Trophoblast cell (in vitro differentiated cells and primary cell): ENCODE measurements around the gene MOCS3.

Source experiments
- DNase-seq, 2 donors: peaks; one replicate each; pipeline ENCODE4 v3.0.0-alpha.2; 2016
- H2AFZ ChIP-seq: 2 replicates; pipeline ENCODE4 v1.6.1; 2013; ENCODE audit warnings: low read length, moderate library complexity, mild to moderate bottlenecking; ENCODE audit not compliant: insufficient read depth, poor library complexity
- H2AK5ac ChIP-seq: 2 replicates; pipeline ENCODE4 v1.6.1; 2013; ENCODE audit warnings: mild to moderate bottlenecking, low read length
- H2BK120ac ChIP-seq: 2 replicates; pipeline ENCODE4 v1.6.1; 2013; ENCODE audit warnings: low read length, mild to moderate bottlenecking, moderate library complexity; ENCODE audit not compliant: insufficient read depth, poor library complexity
- H2BK12ac ChIP-seq: 2 replicates; pipeline ENCODE4 v1.6.1; 2013; ENCODE audit warnings: mild to moderate bottlenecking, low read length, moderate library complexity
- H2BK5ac ChIP-seq: 2 replicates; pipeline ENCODE4 v1.6.1; 2013; ENCODE audit warnings: low read length, low read depth, moderate library complexity, mild to moderate bottlenecking; ENCODE audit not compliant: poor library complexity
- H3K14ac ChIP-seq: 2 replicates; pipeline ENCODE4 v1.6.1; 2013; ENCODE audit warnings: mild to moderate bottlenecking, low read length
- H3K18ac ChIP-seq: 2 replicates; pipeline ENCODE4 v1.6.1; 2013; ENCODE audit warnings: mild to moderate bottlenecking, low read length
- H3K23ac ChIP-seq: 2 replicates; pipeline ENCODE4 v1.6.1; 2013; ENCODE audit warnings: low read length
- H3K27ac ChIP-seq: 2 replicates; pipeline ENCODE4 v1.5.1; 2013; ENCODE audit warnings: low read depth, mild to moderate bottlenecking, inconsistent platforms, low read length, moderate library complexity
- H3K27me3 ChIP-seq: 2 replicates; pipeline ENCODE4 v1.6.1; 2013; ENCODE audit warnings: inconsistent platforms, mild to moderate bottlenecking, low read length, moderate library complexity; ENCODE audit not compliant: insufficient read depth
- H3K36me3 ChIP-seq, 2 experiments: 1 replicate in 1 of 2; 2 replicates in 1 of 2; pipeline ENCODE4 v1.6.1; 2013; ENCODE audit warnings: low read length in 2 of 2, mild to moderate bottlenecking in 2 of 2, moderate library complexity in 1 of 2; ENCODE audit not compliant: insufficient read depth in 2 of 2, control insufficient read depth in 1 of 2
- H3K4ac ChIP-seq: 2 replicates; pipeline ENCODE4 v1.6.1; 2013; ENCODE audit warnings: low read depth, mild to moderate bottlenecking, low read length, moderate library complexity
- H3K4me1 ChIP-seq, 2 experiments: 1 replicate in 1 of 2; 2 replicates in 1 of 2; pipeline ENCODE4 v1.6.1; 2013; ENCODE audit warnings: low read length in 2 of 2, mild to moderate bottlenecking in 2 of 2, moderate library complexity in 1 of 2; ENCODE audit not compliant: insufficient read depth in 2 of 2, control insufficient read depth in 1 of 2
- H3K4me2 ChIP-seq: 2 replicates; pipeline ENCODE4 v1.6.1; 2013; ENCODE audit warnings: inconsistent platforms, mild to moderate bottlenecking, low read length, moderate library complexity
- H3K4me3 ChIP-seq: 2 replicates; pipeline ENCODE4 v1.5.1; 2013; ENCODE audit warnings: mild to moderate bottlenecking, low read depth, low read length, inconsistent platforms
- H3K79me1 ChIP-seq: one replicate; pipeline ENCODE4 v1.6.1; 2013; ENCODE audit warnings: low read length
- H3K79me2 ChIP-seq: 2 replicates; pipeline ENCODE4 v1.6.1; 2013; ENCODE audit warnings: low read length, mild to moderate bottlenecking; ENCODE audit not compliant: control insufficient read depth, insufficient read depth, poor library complexity
- H3K9ac ChIP-seq: 2 replicates; pipeline ENCODE4 v1.6.1; 2013; ENCODE audit warnings: mild to moderate bottlenecking, low read length
- H3K9me3 ChIP-seq: 2 replicates; pipeline ENCODE4 v1.6.1; 2013; ENCODE audit warnings: low read depth, mild to moderate bottlenecking, control low read depth, inconsistent platforms, low read length; ENCODE audit not compliant: insufficient read depth
- H4K12ac ChIP-seq: 2 replicates; pipeline ENCODE4 v1.6.1; 2013; ENCODE audit warnings: low read depth, mild to moderate bottlenecking, low read length, moderate library complexity
- H4K8ac ChIP-seq: 2 replicates; pipeline ENCODE4 v1.6.1; 2013; ENCODE audit warnings: low read depth, mild to moderate bottlenecking, low read length, moderate library complexity
- H4K91ac ChIP-seq: one replicate; pipeline ENCODE4 v1.6.1; 2013; ENCODE audit warnings: low read depth, mild to moderate bottlenecking, low read length, moderate library complexity
- WGBS: extraction: QIAGEN DNeasy Blood & Tissue Kit; methylation state at CpG from one replicate; pipeline ENCODE4 v1.1.7; 2013; ENCODE audit warnings: missing lambda C conversion rate; ENCODE audit not compliant: insufficient read length, insufficient coverage; ENCODE audit errors: extremely low coverage; 5-methylcytosine and 5-hydroxymethylcytosine counted together

Gene MOCS3

DNA sequence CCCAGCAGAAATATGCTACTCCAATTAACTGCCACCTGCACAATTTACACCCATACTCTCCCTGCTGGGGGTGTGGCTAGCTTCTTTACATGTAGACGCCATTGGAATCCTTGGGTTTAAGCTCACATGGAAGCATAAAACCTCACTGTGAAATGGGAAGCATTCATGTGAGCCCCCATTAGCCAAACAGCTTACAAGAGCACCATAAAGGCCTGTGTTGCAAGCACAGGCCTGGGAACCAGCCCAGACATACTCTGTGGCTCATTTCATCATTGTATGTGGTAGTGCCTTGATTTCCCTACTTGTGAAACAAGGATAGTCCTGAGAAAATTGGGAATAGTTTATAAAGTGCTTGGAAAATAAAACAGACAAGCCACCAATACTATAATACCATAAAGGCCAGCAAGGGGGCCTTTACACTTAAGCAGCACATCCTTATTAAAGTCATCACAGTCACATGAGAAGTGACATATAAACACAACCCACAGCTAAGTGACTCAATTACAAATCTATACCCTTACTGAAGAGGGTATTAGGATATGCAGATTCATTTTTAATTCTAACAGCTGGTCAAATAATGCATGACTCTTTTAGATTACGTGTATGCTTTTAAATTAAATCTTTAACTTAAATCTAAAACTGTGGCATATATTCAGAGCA is 34.2 kb upstream of the MOCS3 start:
- no CpG with 5 or more reads among the region's 2 CpGs for WGBS
- Histone ChIP-seq H3K79me2 (peaks cover 26% of the 10 kb centered on the region), H3K27me3 (no peaks in the 10 kb centered on the region)

DNA sequence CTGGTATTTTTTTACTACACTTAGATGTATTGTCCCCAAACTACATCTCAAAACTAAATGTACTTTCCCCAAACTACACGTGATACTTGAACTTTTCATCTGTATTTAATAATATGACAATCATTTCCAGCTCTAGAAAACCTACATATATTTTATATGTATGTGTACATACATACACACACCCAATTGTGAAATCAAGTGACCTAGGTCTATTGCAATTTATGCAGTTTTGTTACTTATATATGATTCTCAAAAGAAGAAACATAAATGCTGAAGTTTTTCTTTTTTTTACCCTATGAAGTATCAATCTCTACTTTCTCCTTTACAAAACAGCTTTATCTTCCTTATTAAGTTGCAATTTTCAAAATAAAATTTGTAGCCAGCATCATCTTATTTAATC is 32.1 kb upstream of the MOCS3 start:
- H4K8ac ChIP-seq, result no peak overlapping the region
- no peak overlapping the region for H4K12ac ChIP-seq
- peaks cover 11% of the 10 kb centered on the region for H3K79me1 ChIP-seq
- H2BK5ac ChIP-seq, result no peak overlapping the region
- no peak overlapping the region for H2BK12ac ChIP-seq
- H3K4me1 ChIP-seq, result peaks cover 11 to 15% of the 10 kb centered on the region in 2 experiments
- WGBS, result no CpG with 5 or more reads among the region's 1 CpG
- peaks cover 10 to 14% of the 10 kb centered on the region in 2 experiments for H3K36me3 ChIP-seq
- H3K79me2 ChIP-seq, result peaks cover 34% of the 10 kb centered on the region
- H4K91ac ChIP-seq, result no peak overlapping the region
- no peak overlapping the region for H3K27ac ChIP-seq
- H3K14ac ChIP-seq, result no peak overlapping the region
- DNase-seq, result no peak
- H3K4ac ChIP-seq, result no peak overlapping the region
- H2AFZ ChIP-seq, result no peak overlapping the region
- no peak overlapping the region for H3K18ac ChIP-seq
- no peak overlapping the region for H3K9ac ChIP-seq
- no peak overlapping the region for H2BK120ac ChIP-seq
- H3K27me3 ChIP-seq, result no peaks in the 10 kb centered on the region
- no peak overlapping the region for H2AK5ac ChIP-seq
- H3K23ac ChIP-seq, result no peak overlapping the region
- H3K4me2 ChIP-seq, result no peak overlapping the region
- H3K4me3 ChIP-seq, result no peak overlapping the region
- H3K9me3 ChIP-seq, result no peaks in the 10 kb centered on the region

More for the DNA sequence above, 34.2 kb upstream of the MOCS3 start:
- H4K12ac ChIP-seq, result no peak overlapping the region
- H2AFZ ChIP-seq, result no peak overlapping the region
- H4K8ac ChIP-seq, result no peak overlapping the region
- no peaks in the 10 kb centered on the region for H3K79me1 ChIP-seq
- no peak for DNase-seq
- H3K36me3 ChIP-seq, result peaks cover 13 to 18% of the 10 kb centered on the region in 2 experiments
- no peak overlapping the region for H3K23ac ChIP-seq
- H2BK12ac ChIP-seq, result no peak overlapping the region
- H4K91ac ChIP-seq, result no peak overlapping the region
- no peak overlapping the region for H3K27ac ChIP-seq
- no peak overlapping the region for H3K18ac ChIP-seq
- peaks cover 11 to 15% of the 10 kb centered on the region in 2 experiments for H3K4me1 ChIP-seq
- H2AK5ac ChIP-seq, result no peak overlapping the region
- H3K4me3 ChIP-seq, result no peak overlapping the region
- no peak overlapping the region for H2BK120ac ChIP-seq
- no peak overlapping the region for H2BK5ac ChIP-seq
- H3K4ac ChIP-seq, result peak overlapping the region; percentile 60
- H3K14ac ChIP-seq, result no peak overlapping the region
- H3K9me3 ChIP-seq, result no peaks in the 10 kb centered on the region
- no peak overlapping the region for H3K4me2 ChIP-seq
- no peak overlapping the region for H3K9ac ChIP-seq

DNA sequence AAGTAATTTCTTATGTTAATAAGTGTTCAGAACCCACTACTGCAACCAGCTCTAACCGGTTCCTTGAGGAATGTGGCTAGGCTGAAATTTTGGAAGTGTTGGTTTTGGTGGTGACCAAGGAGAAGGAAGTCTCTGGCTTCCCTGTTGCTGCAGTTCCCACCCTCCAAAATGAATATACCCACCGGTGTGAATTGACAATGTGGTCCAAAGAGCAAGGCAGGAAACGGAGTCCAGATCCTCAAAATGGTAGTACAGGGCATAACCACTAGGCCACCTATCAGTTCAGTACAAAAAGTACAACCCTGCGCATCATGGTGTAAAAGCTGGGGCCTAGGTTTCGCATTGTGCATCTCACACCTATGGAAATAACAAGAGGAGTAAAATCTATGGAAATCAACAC is 30.1 kb upstream of the MOCS3 start:
- Histone ChIP-seq H3K27ac (no peak overlapping the region), H3K79me1 (peaks cover 16% of the 10 kb centered on the region), H3K18ac (no peak overlapping the region), H2AK5ac (no peak overlapping the region), H3K9ac (no peak overlapping the region), H3K36me3 (peaks cover 8 to 10% of the 10 kb centered on the region in 2 experiments), H3K79me2 (peaks cover 29% of the 10 kb centered on the region), H4K91ac (no peak overlapping the region), H3K4me2 (peak overlapping the region; percentile 83), H4K8ac (no peak overlapping the region), H3K4ac (peak overlapping the region; percentile 61), H3K23ac (no peak overlapping the region), H3K9me3 (no peaks in the 10 kb centered on the region), H2AFZ (no peak overlapping the region), H3K4me1 (peaks cover 7 to 8% of the 10 kb centered on the region in 2 experiments), H2BK5ac (no peak overlapping the region), H2BK120ac (no peak overlapping the region), H2BK12ac (no peak overlapping the region), H3K14ac (no peak overlapping the region), H3K4me3 (no peak overlapping the region), H4K12ac (no peak overlapping the region), H3K27me3 (no peaks in the 10 kb centered on the region)
- WGBS, result no CpG with 5 or more reads among the region's 5 CpGs
- peak in 1 of 2 donors; percentile 52 for DNase-seq

DNA sequence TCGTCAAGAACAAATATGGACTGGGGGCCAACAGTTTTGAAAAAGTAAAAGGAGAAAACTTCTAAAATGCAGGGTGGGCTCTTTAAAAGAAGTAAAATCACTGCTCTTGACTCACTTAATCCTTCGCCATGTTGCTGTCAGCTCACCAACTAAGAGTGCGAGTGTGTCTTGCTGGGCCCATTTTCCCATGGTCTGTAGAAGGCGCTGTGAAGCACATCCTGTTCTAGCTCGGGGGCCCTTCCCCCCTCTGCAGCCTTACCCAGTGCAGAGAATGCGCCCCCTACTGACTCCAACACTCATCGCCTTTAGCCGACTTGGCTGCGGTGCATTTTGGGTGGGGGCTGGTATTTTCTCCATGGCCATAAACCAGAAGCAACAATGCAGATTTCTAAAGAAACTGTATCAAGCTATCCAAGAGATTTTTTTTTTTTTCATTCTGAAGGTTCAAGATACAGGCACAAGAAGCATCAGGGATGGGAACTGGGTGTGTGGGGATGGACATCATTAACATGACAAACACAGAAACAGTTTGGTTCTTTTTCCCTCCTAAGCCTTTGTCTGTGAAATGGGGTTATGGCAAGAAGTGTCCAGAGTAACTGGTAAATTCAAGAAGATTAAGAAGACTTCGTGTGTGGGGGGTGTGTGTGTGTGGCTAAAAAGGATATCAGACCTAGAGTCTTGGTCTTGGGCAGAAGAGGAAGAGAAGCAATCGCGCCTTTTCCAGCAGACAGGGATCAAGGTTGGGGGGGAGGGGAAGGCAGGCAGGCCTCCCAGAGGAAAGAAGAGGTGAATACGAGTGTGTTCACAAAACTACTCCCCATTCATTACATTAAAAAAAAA is 29.1 kb upstream of the MOCS3 start:
- peaks cover 16% of the 10 kb centered on the region for H3K79me1 ChIP-seq
- H2BK12ac ChIP-seq, result no peak overlapping the region
- peak overlapping the region; percentile 96 for H3K4me3 ChIP-seq
- no peak overlapping the region for H2BK120ac ChIP-seq
- WGBS, result no CpG with 5 or more reads among the region's 13 CpGs
- H2AK5ac ChIP-seq, result no peak overlapping the region
- H2AFZ ChIP-seq, result no peak overlapping the region
- peak overlapping the region; percentile 81 for H3K14ac ChIP-seq
- H3K23ac ChIP-seq, result no peak overlapping the region
- peak overlapping the region; percentile 25 for H2BK5ac ChIP-seq
- no peaks in the 10 kb centered on the region for H3K27me3 ChIP-seq
- H3K36me3 ChIP-seq, result peaks cover 7 to 9% of the 10 kb centered on the region in 2 experiments
- peak overlapping the region; percentile 96 for H3K4ac ChIP-seq
- peak overlapping the region; percentile 62 for H3K27ac ChIP-seq
- no peaks in the 10 kb centered on the region for H3K9me3 ChIP-seq
- peaks cover 7% of the 10 kb centered on the region in 2 experiments for H3K4me1 ChIP-seq
- H3K9ac ChIP-seq, result peak overlapping the region; percentile 92
- DNase-seq, result peak; percentile 92 to 95
- peak overlapping the region; percentile 83 for H3K4me2 ChIP-seq
- H4K91ac ChIP-seq, result peak overlapping the region; percentile 63
- peaks cover 23% of the 10 kb centered on the region for H3K79me2 ChIP-seq
- H4K8ac ChIP-seq, result peak overlapping the region; percentile 63
- H4K12ac ChIP-seq, result no peak overlapping the region
- no peak overlapping the region for H3K18ac ChIP-seq
